Measurements from ENCODE around the gene PPAN.

DNA sequence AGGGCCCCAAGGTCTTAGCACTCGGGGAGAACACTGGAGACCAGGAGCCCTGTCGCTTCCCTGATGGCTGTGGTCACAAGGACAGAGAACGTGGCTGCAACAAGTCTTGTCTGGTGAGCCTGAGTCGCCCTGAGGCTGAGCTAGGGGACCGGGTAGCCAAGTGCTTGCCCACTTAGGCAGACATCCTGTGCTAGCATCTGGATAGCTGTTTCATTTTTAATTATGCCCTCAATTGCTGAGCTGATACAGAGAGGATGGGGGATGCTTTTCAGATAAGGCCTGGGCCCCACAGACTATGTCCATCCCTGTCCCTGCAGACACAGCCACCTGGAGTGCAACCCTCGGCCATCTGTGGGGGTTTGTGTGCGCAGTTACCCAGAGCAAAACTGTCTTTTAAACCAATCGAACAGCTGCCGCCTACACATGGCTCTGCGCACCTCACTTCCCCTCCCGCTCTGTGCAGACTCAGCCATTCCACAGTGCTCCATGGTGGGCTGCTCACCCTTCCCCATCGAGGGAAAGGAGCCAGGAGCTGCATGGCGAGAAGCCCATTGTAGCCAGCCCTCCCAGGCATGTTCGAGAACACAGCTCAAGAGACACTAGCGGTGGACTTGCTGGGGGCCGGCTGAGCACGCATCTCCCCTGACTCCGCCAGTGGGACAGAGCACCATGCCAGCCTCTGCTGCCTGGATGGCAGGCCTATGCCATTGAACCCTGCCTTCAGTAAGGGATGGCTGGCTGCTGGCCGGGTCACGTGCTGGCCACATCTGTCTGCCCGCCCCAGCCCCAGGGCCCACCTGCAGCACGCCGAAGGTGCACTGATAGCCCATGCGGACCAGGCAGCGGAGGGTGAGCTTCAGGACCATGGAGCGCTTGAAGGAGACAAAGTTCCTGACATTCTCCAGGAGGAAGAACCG is 33.0 kb downstream of the PPAN start:
- TF ChIP-seq, protein P1, sequence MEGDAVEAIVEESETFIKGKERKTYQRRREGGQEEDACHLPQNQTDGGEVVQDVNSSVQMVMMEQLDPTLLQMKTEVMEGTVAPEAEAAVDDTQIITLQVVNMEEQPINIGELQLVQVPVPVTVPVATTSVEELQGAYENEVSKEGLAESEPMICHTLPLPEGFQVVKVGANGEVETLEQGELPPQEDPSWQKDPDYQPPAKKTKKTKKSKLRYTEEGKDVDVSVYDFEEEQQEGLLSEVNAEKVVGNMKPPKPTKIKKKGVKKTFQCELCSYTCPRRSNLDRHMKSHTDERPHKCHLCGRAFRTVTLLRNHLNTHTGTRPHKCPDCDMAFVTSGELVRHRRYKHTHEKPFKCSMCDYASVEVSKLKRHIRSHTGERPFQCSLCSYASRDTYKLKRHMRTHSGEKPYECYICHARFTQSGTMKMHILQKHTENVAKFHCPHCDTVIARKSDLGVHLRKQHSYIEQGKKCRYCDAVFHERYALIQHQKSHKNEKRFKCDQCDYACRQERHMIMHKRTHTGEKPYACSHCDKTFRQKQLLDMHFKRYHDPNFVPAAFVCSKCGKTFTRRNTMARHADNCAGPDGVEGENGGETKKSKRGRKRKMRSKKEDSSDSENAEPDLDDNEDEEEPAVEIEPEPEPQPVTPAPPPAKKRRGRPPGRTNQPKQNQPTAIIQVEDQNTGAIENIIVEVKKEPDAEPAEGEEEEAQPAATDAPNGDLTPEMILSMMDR (conservative IDR thresholded peaks at IDR 0.05) = no peak
- no peak for TF ChIP-seq ZFX (IDR thresholded peaks at IDR 0.05)
